T-cell (primary cell): Measurements from ENCODE around the gene ROCK2. TPM values are rescaled to one million over a fixed set of nuclear protein-coding genes. Genes with fewer than 3 reads are reported as not detected.

ENCODE experiments used
- ATAC-seq, 4 experiments: fragments of 200-7000 bp in 3 of 4; fragments of 150-1000 bp in 1 of 4; cut with Tn5 transposase; replicated peaks in 1 of 4; 1 replicate in 3 of 4; 2 replicates in 1 of 4; pipeline ENCODE4 v1.10.0; 2021; ENCODE audit warnings: moderate library complexity in 3 of 4, mild to moderate bottlenecking in 2 of 4, moderate number of reproducible peaks in 1 of 4
- CTCF ChIA-PET, 2 donors: fragments of 300-600 bp; sonication (Branson Sonifier 250); formaldehyde crosslinking; loops; one replicate each; lab custom pipeline; 2022; ENCODE audit warnings: antibody characterized with exemption in 2 of 2; lab: Charles Lee
- POLR2A ChIA-PET, 2 donors: fragments of 300-600 bp; sonication (Branson Sonifier 250); formaldehyde crosslinking; loops; one replicate each; lab custom pipeline; 2022; ENCODE audit warnings: antibody characterized with exemption in 2 of 2; lab: Charles Lee
- DNase-seq, 35 experiments: peaks; one replicate each; pipeline versions ENCODE4 v3.0.0 to v3.0.0-alpha.2; 2013 to 2023
- H3K27ac ChIP-seq: one replicate; pipeline ENCODE4 v1.5.1; 2013; ENCODE audit warnings: low read length
- H3K27me3 ChIP-seq, 2 experiments: replicated peaks in 1 of 2; 1 replicate in 1 of 2; 2 replicates in 1 of 2; pipeline versions ENCODE4 v1.6.1 to v1.7.0; 2013; ENCODE audit warnings: low read length in 1 of 2, mixed read lengths in 1 of 2; ENCODE audit not compliant: control insufficient read depth in 2 of 2, insufficient read depth in 2 of 2; ENCODE audit errors: extremely low read depth in 1 of 2
- H3K36me3 ChIP-seq, 2 donors: 1 replicate in 1 of 2; 2 replicates in 1 of 2; pipeline versions ENCODE4 v1.6.1 to v1.7.0; 2013; ENCODE audit warnings: low read length in 1 of 2; ENCODE audit not compliant: control insufficient read depth in 2 of 2, insufficient read depth in 1 of 2; ENCODE audit errors: extremely low read depth in 1 of 2
- H3K4me1 ChIP-seq, 2 experiments: 1 replicate in 1 of 2; 2 replicates in 1 of 2; pipeline versions ENCODE4 v1.6.1 to v1.7.0; 2013; ENCODE audit warnings: low read length in 2 of 2, mixed read lengths in 1 of 2; ENCODE audit not compliant: insufficient read depth in 2 of 2, control insufficient read depth in 1 of 2; ENCODE audit errors: extremely low read depth in 1 of 2
- H3K4me3 ChIP-seq, 2 donors: 1 replicate in 1 of 2; 2 replicates in 1 of 2; pipeline versions ENCODE4 v1.5.1 to v1.7.0; 2013; ENCODE audit warnings: mild to moderate bottlenecking in 2 of 2, low read length in 1 of 2, moderate library complexity in 1 of 2; ENCODE audit not compliant: control insufficient read depth in 1 of 2; ENCODE audit errors: extremely low read depth in 1 of 2
- H3K9me3 ChIP-seq: 2 replicates; pipeline ENCODE4 v1.7.0; 2013
- H3K27ac Mint-ChIP-seq, 2 donors: one replicate each; pipeline ENCODE4 v1.8.0; 2020 to 2021; ENCODE audit warnings: mild to moderate bottlenecking in 2 of 2, mixed read lengths in 2 of 2
- H3K27me3 Mint-ChIP-seq, 2 donors: one replicate each; pipeline ENCODE4 v1.8.0; 2021 to 2022; ENCODE audit warnings: mixed read lengths in 2 of 2
- H3K36me3 Mint-ChIP-seq: one replicate; pipeline ENCODE4 v1.8.0; 2021; ENCODE audit warnings: mixed read lengths
- H3K4me1 Mint-ChIP-seq, 3 donors: one replicate each; pipeline ENCODE4 v1.8.0; 2020 to 2022; ENCODE audit warnings: mixed read lengths in 3 of 3, mild to moderate bottlenecking in 1 of 3
- H3K4me3 Mint-ChIP-seq, 3 donors: one replicate each; pipeline ENCODE4 v1.8.0; 2020 to 2022; ENCODE audit warnings: mild to moderate bottlenecking in 3 of 3, mixed read lengths in 3 of 3, moderate library complexity in 3 of 3
- H3K9me3 Mint-ChIP-seq, 3 donors: one replicate each; pipeline ENCODE4 v1.8.0; 2020 to 2022; ENCODE audit warnings: mixed read lengths in 3 of 3
- WGBS: methylation state at CpG from one replicate; pipeline ENCODE4 v1.1.5; 2013; ENCODE audit warnings: missing lambda C conversion rate; ENCODE audit not compliant: insufficient coverage; 5-methylcytosine and 5-hydroxymethylcytosine counted together
- total RNA-seq, 35 experiments: library from RNA in 6 of 35; stranded (reverse) in 6 of 35; fragments of 120-200 nt in 1 of 35; gene quantifications; one replicate each; pipeline versions ENCODE4 v1.2.1 to v1.2.4 and lab custom pipeline; 2013 to 2026

Gene ROCK2
- total RNA-seq, 5 donors from 2014 or later (not counting 1 experiment from before 2014, with no cell fraction given) = 15.5 to 22.3 (median 18.6) TPM

DNA sequence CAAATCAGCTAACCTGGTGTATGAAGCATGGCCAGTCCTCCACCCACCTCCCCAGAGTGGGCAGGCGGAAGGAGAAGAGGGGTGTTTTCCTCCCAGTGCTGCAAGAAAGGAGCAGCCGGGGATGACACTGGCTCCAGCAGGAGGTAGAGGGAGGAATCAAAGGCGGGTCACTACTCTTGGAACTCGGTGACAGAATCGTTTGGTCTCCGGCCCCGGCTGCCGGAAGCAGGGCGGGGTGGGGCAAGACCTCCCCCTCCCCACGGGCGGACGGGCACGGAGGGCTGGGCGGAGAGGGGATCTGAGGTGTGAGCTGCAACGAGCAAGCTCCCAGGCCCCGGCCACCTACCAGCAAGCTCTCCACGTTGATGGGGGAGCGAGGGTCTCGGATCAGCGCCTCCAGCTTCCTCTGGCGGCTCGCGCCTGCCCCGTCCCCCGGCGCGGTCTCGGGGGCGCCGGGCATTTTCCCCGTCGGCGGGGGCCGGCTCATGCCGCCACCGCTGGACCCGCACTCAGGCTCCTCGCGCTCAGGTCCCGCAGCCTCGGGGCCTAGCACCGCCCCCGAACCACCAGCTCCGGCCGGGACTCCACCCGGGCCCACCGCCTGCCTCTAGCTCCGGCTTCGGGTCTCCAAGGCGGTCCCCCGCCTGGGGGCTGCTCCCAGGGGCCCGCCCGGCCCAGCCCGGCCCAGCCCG lies 640 bp downstream of the ROCK2 start:
- Histone ChIP-seq H3K4me1 (peaks cover 13 to 16% of the 10 kb centered on the region in 2 experiments), H3K36me3 (no peaks in the 10 kb centered on the region), H3K27ac (no peak overlapping the region), H3K27me3 (no peaks in the 10 kb centered on the region), H3K9me3 (no peaks in the 10 kb centered on the region), H3K4me3 (peak overlapping the region; percentile 93 to 95)
- H3K4me1 Mint-ChIP-seq = peaks cover 41 to 45% (median 42%) of the 10 kb centered on the region in 3 donors
- H3K9me3 Mint-ChIP-seq = no peaks in the 10 kb centered on the region
- 0% methylated on average over 36 of the region's 55 CpGs for WGBS
- H3K4me3 Mint-ChIP-seq = peak overlapping the region; percentile 96 to 98 (median 97)
- CTCF ChIA-PET = no interaction called here
- H3K27ac Mint-ChIP-seq = peak overlapping the region; percentile 87 to 94
- POLR2A ChIA-PET = interaction anchor here in 1 of 2 donors (0.5 kb wide), 1 partner anchor 152 kb away, joined by 4 read pairs; no protein-coding TSS in a partner anchor
- no peaks in the 10 kb centered on the region for H3K36me3 Mint-ChIP-seq
- ATAC-seq = peak; percentile 14 to 41 (median 36)
- no peaks in the 10 kb centered on the region for H3K27me3 Mint-ChIP-seq
- peak in 23 of 35 experiments; percentile 1 to 36 (median 6) for DNase-seq

DNA sequence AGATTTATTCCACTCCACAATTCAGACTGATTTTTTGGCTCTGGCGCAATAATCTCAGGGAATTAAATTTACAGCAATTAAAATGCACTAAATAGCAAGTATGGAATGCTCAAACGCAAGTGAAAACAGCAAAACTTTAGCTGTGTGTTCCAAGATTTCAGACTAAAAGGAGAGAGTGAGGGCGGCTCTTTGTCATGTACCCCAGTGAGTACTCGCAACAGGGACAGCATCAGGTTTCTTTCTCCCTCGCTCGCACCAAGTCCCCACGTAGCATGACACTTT lies 1.1 kb downstream of the ROCK2 start:
- Histone ChIP-seq H3K4me1 (peaks cover 13 to 16% of the 10 kb centered on the region in 2 experiments), H3K27ac (no peak overlapping the region), H3K27me3 (no peaks in the 10 kb centered on the region), H3K36me3 (no peaks in the 10 kb centered on the region), H3K9me3 (no peaks in the 10 kb centered on the region), H3K4me3 (peak overlapping the region; percentile 93 to 95)
- Mint-ChIP-seq H3K27ac (peak overlapping the region; percentile 87 to 94), H3K4me1 (peaks cover 44 to 50% (median 45%) of the 10 kb centered on the region in 3 donors), H3K27me3 (no peaks in the 10 kb centered on the region), H3K36me3 (no peaks in the 10 kb centered on the region), H3K4me3 (peak overlapping the region; percentile 96 to 98 (median 97)), H3K9me3 (no peaks in the 10 kb centered on the region)
- DNase-seq (peak in 4 of 35 experiments; percentile 4 to 17 (median 4)), ATAC-seq (peak in 3 of 4 experiments; percentile 20 to 39 (median 21))
- ChIA-PET POLR2A (no interaction called here), CTCF (no interaction called here)
- no CpG with 5 or more reads among the region's 7 CpGs for WGBS

DNA sequence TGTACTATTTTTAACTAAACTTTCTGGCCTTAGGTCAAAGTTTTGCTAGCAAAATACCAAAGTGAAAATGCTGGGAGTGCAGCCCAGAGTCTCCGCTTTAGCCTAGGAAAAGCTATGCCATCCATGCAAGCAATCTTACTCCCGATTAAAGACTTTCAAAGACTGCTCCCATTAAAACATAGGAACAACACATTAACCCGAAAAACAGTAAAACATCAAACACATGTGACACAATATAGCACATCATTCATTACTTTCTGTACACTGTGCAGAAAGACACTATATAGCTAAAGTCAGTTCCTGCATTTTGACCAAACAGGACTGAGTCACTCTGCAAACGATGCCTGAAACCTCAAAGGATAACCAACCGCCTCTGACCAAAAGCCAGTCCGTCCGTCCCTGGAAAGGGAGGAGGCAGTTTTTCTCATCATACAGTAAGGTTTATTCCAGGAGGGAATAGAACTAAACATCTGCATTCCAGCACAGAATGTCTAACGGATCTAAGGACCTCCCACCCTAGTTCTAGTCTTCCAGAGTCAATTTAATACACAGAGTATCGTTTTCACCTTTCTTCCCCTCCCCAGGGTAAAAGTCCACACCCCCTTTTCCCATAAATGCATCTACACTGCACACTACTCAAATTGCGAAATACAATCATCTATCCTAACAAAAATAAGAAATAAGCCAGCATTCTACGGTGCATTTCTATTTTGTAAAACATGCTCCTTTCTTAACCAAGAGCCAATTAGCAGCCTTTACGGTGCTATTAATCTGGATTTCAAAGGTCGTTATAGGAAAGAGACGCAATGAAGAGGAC lies 1.7 kb downstream of the ROCK2 start:
- Mint-ChIP-seq H3K9me3 (no peaks in the 10 kb centered on the region), H3K4me1 (peaks cover 44 to 50% (median 45%) of the 10 kb centered on the region in 3 donors), H3K27me3 (no peaks in the 10 kb centered on the region), H3K4me3 (peak overlapping the region; percentile 96 to 98 (median 97)), H3K36me3 (no peaks in the 10 kb centered on the region), H3K27ac (peak overlapping the region; percentile 87 to 94)
- ChIA-PET CTCF (no interaction called here), POLR2A (no interaction called here)
- no peaks in the 10 kb centered on the region for H3K9me3 ChIP-seq
- H3K4me1 ChIP-seq = peaks cover 13 to 16% of the 10 kb centered on the region in 2 experiments
- no peaks in the 10 kb centered on the region for H3K27me3 ChIP-seq
- peak overlapping the region; percentile 93 to 95 for H3K4me3 ChIP-seq
- ATAC-seq (no peak), DNase-seq (no peak)
- H3K36me3 ChIP-seq = no peaks in the 10 kb centered on the region
- H3K27ac ChIP-seq = no peak overlapping the region
- WGBS = 28% methylated on average over 4 of the region's 14 CpGs

DNA sequence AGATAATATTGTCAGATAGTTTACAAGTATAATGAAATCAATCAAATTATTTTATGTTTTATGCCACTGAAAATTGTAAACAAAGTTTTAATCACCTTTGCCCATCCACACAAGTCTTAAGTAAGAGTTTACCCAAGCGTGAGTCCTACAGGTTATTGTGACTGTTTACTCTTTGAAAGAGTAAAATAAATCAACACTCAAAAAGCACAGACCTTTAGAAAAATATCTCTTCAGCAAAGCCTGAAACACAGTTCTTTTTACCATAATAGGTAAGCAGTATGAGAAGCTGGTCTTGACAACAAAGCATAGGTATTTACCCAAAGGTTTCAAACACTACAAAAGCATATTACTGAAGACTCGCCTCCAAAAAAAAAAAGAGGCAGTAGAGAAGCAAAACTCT lies 3.7 kb downstream of the ROCK2 start:
- H3K4me3 Mint-ChIP-seq = no peak overlapping the region
- POLR2A ChIA-PET = no interaction called here
- no CpG with 5 or more reads among the region's 2 CpGs for WGBS
- H3K27ac Mint-ChIP-seq = no peak overlapping the region
- no peak overlapping the region for H3K4me3 ChIP-seq
- DNase-seq = no peak
- no peaks in the 10 kb centered on the region for H3K9me3 ChIP-seq
- H3K36me3 Mint-ChIP-seq = peaks cover 3% of the 10 kb centered on the region
- no peaks in the 10 kb centered on the region for H3K27me3 Mint-ChIP-seq
- CTCF ChIA-PET = no interaction called here
- no peaks in the 10 kb centered on the region for H3K27me3 ChIP-seq
- ATAC-seq = no peak
- no peaks in the 10 kb centered on the region for H3K36me3 ChIP-seq
- peaks cover 13 to 16% of the 10 kb centered on the region in 2 experiments for H3K4me1 ChIP-seq
- H3K9me3 Mint-ChIP-seq = peaks cover 0 to 4% (median 0%) of the 10 kb centered on the region in 3 donors
- H3K27ac ChIP-seq = no peak overlapping the region
- peaks cover 44 to 54% (median 52%) of the 10 kb centered on the region in 3 donors for H3K4me1 Mint-ChIP-seq

DNA sequence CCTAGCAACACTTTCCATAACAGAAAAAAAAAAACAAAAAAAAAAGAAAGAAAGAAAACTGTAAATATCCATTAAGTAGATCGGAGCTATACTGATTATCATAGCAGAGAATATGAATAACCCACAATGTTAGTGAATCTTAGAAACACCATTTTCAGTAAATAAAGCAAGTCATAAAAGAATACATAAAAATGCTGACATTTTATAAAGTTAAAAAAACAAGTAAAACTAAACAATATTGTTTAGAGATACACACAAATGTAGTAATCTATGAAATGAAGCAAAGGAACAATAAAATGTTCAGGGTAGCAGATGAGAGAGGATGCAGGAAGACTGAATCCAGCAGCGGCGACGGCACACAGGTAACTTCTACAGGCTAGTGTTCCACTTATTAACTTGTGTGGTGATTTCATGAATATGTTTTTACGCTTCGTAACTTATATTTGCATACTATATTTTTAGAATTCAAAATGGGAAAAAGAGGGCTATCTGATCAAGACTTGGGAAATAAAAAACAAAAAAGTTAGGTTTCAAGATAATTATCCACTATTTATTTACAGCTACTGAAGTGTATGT lies 4.8 kb downstream of the ROCK2 start:
- ATAC-seq = no peak
- H3K27ac ChIP-seq = no peak overlapping the region
- no peak overlapping the region for H3K4me3 Mint-ChIP-seq
- no CpG with 5 or more reads among the region's 6 CpGs for WGBS
- ChIA-PET POLR2A (interaction anchor here in 1 of 2 donors (0.6 kb wide), 1 partner anchor 1555 kb away, joined by 3 read pairs; no protein-coding TSS in a partner anchor), CTCF (no interaction called here)
- peaks cover 0 to 4% (median 0%) of the 10 kb centered on the region in 3 donors for H3K9me3 Mint-ChIP-seq
- no peaks in the 10 kb centered on the region for H3K27me3 ChIP-seq
- no peaks in the 10 kb centered on the region for H3K27me3 Mint-ChIP-seq
- DNase-seq = no peak
- peaks cover 7 to 15% of the 10 kb centered on the region in 2 experiments for H3K4me1 ChIP-seq
- H3K27ac Mint-ChIP-seq = no peak overlapping the region
- no peaks in the 10 kb centered on the region for H3K36me3 ChIP-seq
- H3K9me3 ChIP-seq = no peaks in the 10 kb centered on the region
- peaks cover 44 to 53% (median 53%) of the 10 kb centered on the region in 3 donors for H3K4me1 Mint-ChIP-seq
- H3K36me3 Mint-ChIP-seq = peaks cover 3% of the 10 kb centered on the region
- H3K4me3 ChIP-seq = no peak overlapping the region

DNA sequence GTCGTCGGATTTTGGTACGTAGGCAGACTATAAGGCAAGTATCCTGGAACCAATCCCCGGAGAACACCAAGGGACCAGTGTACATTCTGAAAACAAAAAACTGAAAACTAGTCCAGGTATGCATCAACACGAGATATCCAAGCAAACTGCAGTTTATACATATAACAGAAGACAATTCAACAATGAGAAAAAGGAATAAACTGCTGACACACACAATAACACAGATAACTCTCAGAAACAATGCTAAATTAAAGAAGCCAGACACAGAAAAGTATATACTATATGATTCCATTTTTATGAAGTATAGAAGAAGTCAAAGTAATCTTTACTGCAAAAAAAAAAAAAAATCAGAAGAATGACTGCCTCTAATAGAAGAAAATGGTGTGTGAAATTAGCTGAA lies 5.9 kb downstream of the ROCK2 start:
- Mint-ChIP-seq H3K9me3 (peaks cover 0 to 4% (median 0%) of the 10 kb centered on the region in 3 donors), H3K27ac (no peak overlapping the region), H3K36me3 (peaks cover 3% of the 10 kb centered on the region), H3K4me3 (no peak overlapping the region), H3K4me1 (peaks cover 49 to 57% (median 56%) of the 10 kb centered on the region in 3 donors), H3K27me3 (no peaks in the 10 kb centered on the region)
- H3K27me3 ChIP-seq = no peaks in the 10 kb centered on the region
- ChIA-PET POLR2A (no interaction called here), CTCF (no interaction called here)
- DNase-seq (no peak), ATAC-seq (no peak)
- no peak overlapping the region for H3K4me3 ChIP-seq
- no peaks in the 10 kb centered on the region for H3K36me3 ChIP-seq
- peaks cover 7 to 15% of the 10 kb centered on the region in 2 experiments for H3K4me1 ChIP-seq
- H3K9me3 ChIP-seq = no peaks in the 10 kb centered on the region
- 95% methylated on average over 5 of the region's 5 CpGs for WGBS
- H3K27ac ChIP-seq = no peak overlapping the region
